Right atrium auricular region (tissue), 2 donors: ENCODE data around the gene DOCK9. TPM values are rescaled to one million over a fixed set of nuclear protein-coding genes. Genes with fewer than 3 reads are reported as not detected.

Experiments used
- DNase-seq: peaks from one replicate; pipeline ENCODE4 v3.0.0-alpha.2; 2019; ENCODE audit warnings: low spot score
- H3K27ac ChIP-seq, 2 donors: fragments of 200-600 bp; sonication (generic); 1 replicate in 1 of 2; 2 replicates in 1 of 2; pipeline ENCODE4 v1.5.1; 2016 to 2019
- H3K27me3 ChIP-seq, 2 donors: fragments of 200-600 bp; sonication (generic); one replicate each; pipeline versions ENCODE4 v1.5.1 to v1.6.0; 2017 to 2019
- H3K36me3 ChIP-seq: fragments of 200-600 bp; sonication (generic); one replicate; pipeline ENCODE4 v1.5.1; 2016
- H3K4me1 ChIP-seq, 2 donors: fragments of 200-600 bp; sonication (generic); one replicate each; pipeline versions ENCODE4 v1.5.1 to v1.6.0; 2017 to 2019
- H3K4me3 ChIP-seq, 2 donors: fragments of 200-600 bp; sonication (generic); 1 replicate in 1 of 2; 2 replicates in 1 of 2; pipeline ENCODE4 v1.5.1; 2017 to 2019; ENCODE audit warnings: mild to moderate bottlenecking in 1 of 2, moderate library complexity in 1 of 2
- H3K9me3 ChIP-seq, 2 donors: fragments of 200-600 bp; sonication (generic); one replicate each; pipeline ENCODE4 v1.5.1; 2019
- total RNA-seq, 2 donors: library from RNA; depleted of rRNA; stranded (reverse); fragments of >200 nt; gene quantifications; one replicate each; pipeline ENCODE4 v1.1.0, GENCODE V29; 2016
- TF ChIP-seq, protein P1 (sequence below), 2 donors: fragments of 200-600 bp; sonication (generic); IDR thresholded peaks; one replicate each; pipeline ENCODE4 v1.5.1; 2019; ENCODE audit warnings: antibody characterized with exemption in 2 of 2

The DOCK9 gene
- total RNA-seq, 2 donors from 2014 or later = 79.6 to 80.5 TPM

DNA sequence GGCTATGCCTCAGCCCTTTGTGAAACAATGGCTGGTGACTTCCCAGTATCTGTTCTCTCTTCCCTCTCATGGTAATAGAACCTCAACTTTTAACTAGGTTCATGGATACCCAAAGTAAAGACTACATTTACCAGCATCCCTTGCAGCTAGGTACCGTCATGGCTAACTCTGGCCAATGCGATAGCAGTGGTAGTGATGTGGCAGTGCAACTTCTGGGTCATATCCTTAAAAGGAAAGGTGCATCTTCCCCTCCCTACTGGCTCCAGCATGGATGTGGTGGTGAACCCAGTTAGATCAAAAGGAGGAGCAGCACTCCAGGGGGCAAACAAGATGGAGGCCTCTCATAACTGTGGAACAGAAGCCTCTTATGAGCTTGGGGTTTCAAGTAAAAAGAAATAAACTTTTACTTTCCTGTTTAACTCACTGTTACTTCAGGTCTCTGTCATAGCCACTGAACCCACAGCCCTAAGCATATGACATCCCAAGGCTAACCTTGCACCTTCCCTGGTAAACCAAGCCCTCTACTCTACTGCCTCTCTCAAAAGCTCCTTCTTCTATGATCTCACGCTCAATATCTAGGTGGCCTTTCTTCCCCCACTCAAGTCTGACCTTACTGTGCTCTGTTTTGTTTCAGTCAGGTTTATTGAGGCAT lies 104.4 kb downstream of the DOCK9 start:
- Histone ChIP-seq H3K9me3 (peaks cover 0 to 5% of the 10 kb centered on the region in 2 donors), H3K27me3 (no peaks in the 10 kb centered on the region), H3K36me3 (peaks cover 31% of the 10 kb centered on the region), H3K4me1 (peaks cover 0 to 4% of the 10 kb centered on the region in 2 donors), H3K27ac (no peak overlapping the region), H3K4me3 (no peak overlapping the region)
- DNase-seq = no peak
- TF ChIP-seq, protein P1, sequence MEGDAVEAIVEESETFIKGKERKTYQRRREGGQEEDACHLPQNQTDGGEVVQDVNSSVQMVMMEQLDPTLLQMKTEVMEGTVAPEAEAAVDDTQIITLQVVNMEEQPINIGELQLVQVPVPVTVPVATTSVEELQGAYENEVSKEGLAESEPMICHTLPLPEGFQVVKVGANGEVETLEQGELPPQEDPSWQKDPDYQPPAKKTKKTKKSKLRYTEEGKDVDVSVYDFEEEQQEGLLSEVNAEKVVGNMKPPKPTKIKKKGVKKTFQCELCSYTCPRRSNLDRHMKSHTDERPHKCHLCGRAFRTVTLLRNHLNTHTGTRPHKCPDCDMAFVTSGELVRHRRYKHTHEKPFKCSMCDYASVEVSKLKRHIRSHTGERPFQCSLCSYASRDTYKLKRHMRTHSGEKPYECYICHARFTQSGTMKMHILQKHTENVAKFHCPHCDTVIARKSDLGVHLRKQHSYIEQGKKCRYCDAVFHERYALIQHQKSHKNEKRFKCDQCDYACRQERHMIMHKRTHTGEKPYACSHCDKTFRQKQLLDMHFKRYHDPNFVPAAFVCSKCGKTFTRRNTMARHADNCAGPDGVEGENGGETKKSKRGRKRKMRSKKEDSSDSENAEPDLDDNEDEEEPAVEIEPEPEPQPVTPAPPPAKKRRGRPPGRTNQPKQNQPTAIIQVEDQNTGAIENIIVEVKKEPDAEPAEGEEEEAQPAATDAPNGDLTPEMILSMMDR (IDR thresholded peaks at IDR 0.05) = no peak

DNA sequence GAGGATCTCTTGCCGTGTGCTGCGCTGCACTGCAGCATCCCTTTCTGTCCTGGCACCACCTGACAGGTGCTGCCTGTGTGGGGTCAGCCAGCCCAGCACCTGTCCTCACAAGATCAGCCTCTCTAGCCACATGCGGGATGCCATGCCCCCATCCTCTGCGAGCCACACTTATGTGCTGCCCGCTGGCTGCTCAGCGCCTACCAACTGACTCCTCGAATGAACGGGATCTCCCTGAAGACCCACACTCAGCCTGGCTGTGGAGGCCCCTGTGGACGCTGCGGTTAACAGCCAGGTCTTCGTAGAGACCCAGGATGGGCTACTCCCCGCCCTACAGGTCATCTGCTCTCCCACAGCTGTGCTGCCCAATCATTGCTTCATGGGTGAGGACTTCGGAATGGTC lies 106.1 kb downstream of the DOCK9 start:
- no peak overlapping the region for H3K27ac ChIP-seq
- H3K36me3 ChIP-seq = peaks cover 37% of the 10 kb centered on the region
- peaks cover 0 to 5% of the 10 kb centered on the region in 2 donors for H3K9me3 ChIP-seq
- H3K4me3 ChIP-seq = no peak overlapping the region
- H3K4me1 ChIP-seq = peaks cover 0 to 4% of the 10 kb centered on the region in 2 donors
- TF ChIP-seq, protein P1 (IDR thresholded peaks at IDR 0.05) = no peak
- H3K27me3 ChIP-seq = no peaks in the 10 kb centered on the region
- no peak for DNase-seq

DNA sequence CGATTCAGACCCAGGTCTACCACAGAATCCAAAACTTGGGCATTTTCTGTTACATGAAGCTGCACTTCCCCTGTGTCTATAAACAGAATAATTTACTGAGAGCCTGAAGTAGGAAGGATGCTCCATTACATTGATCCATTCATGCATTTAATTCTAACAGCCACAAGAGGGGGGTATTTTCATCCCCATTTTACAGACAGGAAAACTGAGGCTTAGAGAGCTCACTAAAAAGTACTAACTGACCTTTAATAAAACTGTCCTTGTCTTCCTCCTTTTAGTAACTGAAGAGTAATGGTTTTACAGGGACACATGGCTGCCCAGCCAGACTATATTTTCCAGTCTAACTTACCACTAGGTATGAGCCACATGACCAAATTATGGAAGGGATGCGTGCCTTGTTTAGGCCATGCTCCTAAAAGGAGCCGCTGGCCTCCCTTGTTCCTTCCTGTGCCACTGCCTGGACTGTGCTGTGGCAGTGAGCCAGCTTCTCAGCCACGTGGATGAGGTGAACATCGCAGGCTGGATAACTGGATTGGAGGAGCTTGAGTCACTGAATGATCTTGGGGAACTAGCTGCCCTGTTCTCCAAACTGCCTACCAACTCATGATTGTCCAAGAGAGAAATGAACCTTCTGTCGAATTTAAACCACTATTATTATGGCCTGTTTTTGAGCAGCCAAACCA lies 108.3 kb downstream of the DOCK9 start:
- TF ChIP-seq, protein P1 (IDR thresholded peaks at IDR 0.05) = peak in 1 of 2 donors; percentile 22
- Histone ChIP-seq H3K36me3 (peaks cover 35% of the 10 kb centered on the region), H3K27ac (no peak overlapping the region)

DNA sequence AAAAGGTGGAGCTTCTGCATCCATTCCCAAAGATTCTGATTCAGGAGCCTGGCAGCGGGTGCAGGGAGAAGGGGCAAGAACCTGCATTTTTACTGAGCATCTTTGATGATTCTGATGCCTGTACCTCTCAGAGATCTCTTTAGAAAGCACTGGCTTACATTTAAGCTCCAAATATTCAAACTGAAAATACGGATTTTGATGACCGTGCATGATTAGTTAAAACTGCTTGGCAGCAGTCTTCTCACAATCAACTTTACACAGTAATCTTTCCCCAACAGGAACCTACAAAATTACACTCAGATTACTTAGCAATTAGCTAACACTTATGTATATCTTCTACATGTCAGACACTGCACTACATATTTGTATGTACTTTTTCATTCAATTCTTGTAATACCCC lies 108.9 kb downstream of the DOCK9 start:
- no peak overlapping the region for H3K27ac ChIP-seq
- DNase-seq = no peak
- H3K9me3 ChIP-seq = peaks cover 0 to 5% of the 10 kb centered on the region in 2 donors
- no peaks in the 10 kb centered on the region for H3K27me3 ChIP-seq
- TF ChIP-seq, protein P1 (IDR thresholded peaks at IDR 0.05) = no peak
- no peak overlapping the region for H3K4me3 ChIP-seq
- peaks cover 35% of the 10 kb centered on the region for H3K36me3 ChIP-seq
- peaks cover 0 to 4% of the 10 kb centered on the region in 2 donors for H3K4me1 ChIP-seq

More for the DNA sequence above, 108.3 kb downstream of the DOCK9 start:
- Histone ChIP-seq H3K4me1 (peaks cover 0 to 4% of the 10 kb centered on the region in 2 donors), H3K9me3 (peaks cover 0 to 5% of the 10 kb centered on the region in 2 donors), H3K27me3 (no peaks in the 10 kb centered on the region), H3K4me3 (no peak overlapping the region)
- no peak for DNase-seq

DNA sequence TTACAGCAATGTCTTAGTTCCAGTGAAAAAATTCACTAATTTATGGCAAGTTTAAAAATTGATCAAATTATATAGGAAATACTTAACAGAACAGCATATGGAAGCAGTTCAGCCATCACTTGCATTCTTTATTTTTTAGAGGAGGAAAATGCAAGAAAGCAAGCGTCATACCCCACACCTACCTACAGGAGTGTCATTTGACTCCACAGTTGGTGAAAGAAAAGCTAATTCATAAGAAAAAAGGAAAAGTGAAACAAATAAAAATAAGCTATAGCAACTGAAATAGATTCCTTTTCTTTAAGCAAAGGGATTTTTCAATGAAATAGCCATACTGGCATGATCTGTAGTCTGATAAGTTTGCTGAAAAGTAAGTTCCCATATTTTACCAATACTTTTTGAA lies 111.0 kb downstream of the DOCK9 start:
- Histone ChIP-seq H3K4me3 (no peak overlapping the region), H3K9me3 (no peaks in the 10 kb centered on the region), H3K4me1 (peaks cover 0 to 4% of the 10 kb centered on the region in 2 donors), H3K27me3 (no peaks in the 10 kb centered on the region), H3K36me3 (peaks cover 36% of the 10 kb centered on the region), H3K27ac (no peak overlapping the region)
- TF ChIP-seq, protein P1 (IDR thresholded peaks at IDR 0.05) = no peak
- no peak for DNase-seq
